Fibroblast of lung (primary cell): ENCODE measurements around the gene POLN.

ENCODE experiments used
- CTCF ChIP-seq, 2 donors: IDR thresholded peaks in 1 of 2; conservative IDR thresholded peaks in 1 of 2; 1 replicate in 1 of 2; 2 replicates in 1 of 2; pipeline ENCODE4 v1.5.1; 2011 to 2012; ENCODE audit warnings: low read length in 2 of 2, control low read depth in 1 of 2, inconsistent platforms in 1 of 2, low read depth in 1 of 2, mild to moderate bottlenecking in 1 of 2
- EZH2 ChIP-seq: IDR thresholded peaks from 2 replicates; pipeline ENCODE4 v1.5.1; 2012; ENCODE audit warnings: low read length, control low read depth, mild to moderate bottlenecking; ENCODE audit errors: missing control alignments

GRCh38 chr4:2064276-2064991 lies 177.5 kb downstream of the POLN start:
- no peak for TF ChIP-seq CTCF (conservative IDR thresholded peaks at IDR 0.05 in 1 of 2, IDR thresholded peaks at IDR 0.05 in 1 of 2; ENCODE audit: low read depth in 1 of 2, low read length in 2 of 2)
- no peak for TF ChIP-seq EZH2
